ENCODE results near the gene TENM4. TPM values are rescaled to one million over a fixed set of nuclear protein-coding genes. Genes with fewer than 3 reads are reported as not detected.

Gene TENM4
- total RNA-seq, 2 experiments from 2014 or later: not detected

- TF ChIP-seq CTCF (conservative IDR thresholded peaks at IDR 0.05; ENCODE audit: low read length) (peak; percentile 82), EZH2phosphoT487 (IDR thresholded peaks at IDR 0.05; ENCODE audit: borderline replicate concordance, low read depth, low read length) (no peak)
- H3K4me3 ChIP-seq (ENCODE audit: low read depth, low read length, poor library complexity, severe bottlenecking): no peak overlapping the region
- no peak overlapping the region for H3K27ac ChIP-seq (ENCODE audit: low read depth, low read length, poor library complexity, severe bottlenecking)
- ChIA-PET POLR2A (interaction anchor here (0.8 to 2.3 kb wide), 2 partner anchors 68 to 70 kb away, joined by 3 to 6 read pairs; no protein-coding TSS in a partner anchor), CTCF (ENCODE audit: unreplicated experiment) (interaction anchor here (0.6 to 2.3 kb wide), 3 partner anchors 71 to 384 kb away, joined by 3 to 12 read pairs (median 6); no protein-coding TSS in a partner anchor)
- BruUV-seq (replicated peaks): no TSS peak
- DNase-seq (ENCODE audit: low spot score): peak; percentile 45
- no peaks in the 10 kb centered on the region for H3K9me2 ChIP-seq (ENCODE audit: insufficient read depth, low read length)
- no peaks in the 10 kb centered on the region for H3K9me3 ChIP-seq (ENCODE audit: low read length)
- intact Hi-C loops (cut with micrococcal nuclease; ENCODE audit: unreplicated experiment): loop anchor here (1.0 kb wide), 1 partner anchor 70 kb away; no protein-coding TSS in a partner anchor
- H3K4me1 ChIP-seq (ENCODE audit: insufficient read depth, low read length, poor library complexity, severe bottlenecking): no peaks in the 10 kb centered on the region
- H2AFZ ChIP-seq (ENCODE audit: low read length): no peak overlapping the region
- H3K79me2 ChIP-seq (ENCODE audit: insufficient read depth, low read depth, low read length): no peaks in the 10 kb centered on the region
- H4K20me1 ChIP-seq (ENCODE audit: insufficient read depth, low read length): no peaks in the 10 kb centered on the region
- H3K36me3 ChIP-seq (ENCODE audit: insufficient read depth, low read length): no peaks in the 10 kb centered on the region
- H3K4me2 ChIP-seq (ENCODE audit: low read length): no peak overlapping the region
These were observed 725.1 kb downstream of the TENM4 start for GRCh38 chr11:78715639-78716311.

- no peak overlapping the region for H3K27ac ChIP-seq (ENCODE audit: low read depth, low read length, poor library complexity, severe bottlenecking)
- BruUV-seq (replicated peaks): no TSS peak
- H3K4me3 ChIP-seq (ENCODE audit: low read depth, low read length, poor library complexity, severe bottlenecking): no peak overlapping the region
- TF ChIP-seq EZH2phosphoT487 (IDR thresholded peaks at IDR 0.05; ENCODE audit: borderline replicate concordance, low read depth, low read length): no peak
- TF ChIP-seq CTCF (conservative IDR thresholded peaks at IDR 0.05; ENCODE audit: low read length): no peak
- no peaks in the 10 kb centered on the region for H3K36me3 ChIP-seq (ENCODE audit: insufficient read depth, low read length)
- H3K9me3 ChIP-seq (ENCODE audit: low read length): no peaks in the 10 kb centered on the region
- intact Hi-C loops (cut with micrococcal nuclease; ENCODE audit: unreplicated experiment): no loop called here
- H3K79me2 ChIP-seq (ENCODE audit: insufficient read depth, low read depth, low read length): no peaks in the 10 kb centered on the region
- H3K4me1 ChIP-seq (ENCODE audit: insufficient read depth, low read length, poor library complexity, severe bottlenecking): no peaks in the 10 kb centered on the region
- H3K9me2 ChIP-seq (ENCODE audit: insufficient read depth, low read length): no peaks in the 10 kb centered on the region
- no peak overlapping the region for H2AFZ ChIP-seq (ENCODE audit: low read length)
- H4K20me1 ChIP-seq (ENCODE audit: insufficient read depth, low read length): no peaks in the 10 kb centered on the region
- ChIA-PET CTCF (ENCODE audit: unreplicated experiment) (interaction anchor here (2.3 kb wide), 1 partner anchor 69 kb away, joined by 12 read pairs; no protein-coding TSS in a partner anchor), POLR2A (interaction anchor here (0.6 to 2.3 kb wide), 2 partner anchors 15 to 69 kb away, joined by 3 to 6 read pairs; no protein-coding TSS in a partner anchor)
- no peak overlapping the region for H3K4me2 ChIP-seq (ENCODE audit: low read length)
- DNase-seq (ENCODE audit: low spot score): no peak
These were observed 726.3 kb downstream of the TENM4 start for GRCh38 chr11:78714539-78714938.

GRCh38 chr11:78711735-78712134 is 729.1 kb downstream of the TENM4 start:
- Histone ChIP-seq H3K79me2 (ENCODE audit: insufficient read depth, low read depth, low read length) (no peaks in the 10 kb centered on the region), H3K9me2 (ENCODE audit: insufficient read depth, low read length) (no peaks in the 10 kb centered on the region), H3K4me3 (ENCODE audit: low read depth, low read length, poor library complexity, severe bottlenecking) (no peak overlapping the region), H2AFZ (ENCODE audit: low read length) (no peak overlapping the region), H3K9me3 (ENCODE audit: low read length) (no peaks in the 10 kb centered on the region), H3K4me1 (ENCODE audit: insufficient read depth, low read length, poor library complexity, severe bottlenecking) (no peaks in the 10 kb centered on the region), H3K27ac (ENCODE audit: low read depth, low read length, poor library complexity, severe bottlenecking) (no peak overlapping the region), H3K4me2 (ENCODE audit: low read length) (no peak overlapping the region), H3K36me3 (ENCODE audit: insufficient read depth, low read length) (no peaks in the 10 kb centered on the region), H4K20me1 (ENCODE audit: insufficient read depth, low read length) (no peaks in the 10 kb centered on the region)
- DNase-seq (ENCODE audit: low spot score): no peak
- BruUV-seq (replicated peaks): no TSS peak
- POLR2A ChIA-PET: no interaction called here
- TF ChIP-seq EZH2phosphoT487 (IDR thresholded peaks at IDR 0.05; ENCODE audit: borderline replicate concordance, low read depth, low read length) (no peak), CTCF (conservative IDR thresholded peaks at IDR 0.05; ENCODE audit: low read length) (no peak)
- CTCF ChIA-PET (ENCODE audit: unreplicated experiment): no interaction called here
- intact Hi-C loops (cut with micrococcal nuclease; ENCODE audit: unreplicated experiment): no loop called here
